Thymus (tissue), 14 donors: ENCODE data around the gene TSR1. TPM values are rescaled to one million over a fixed set of nuclear protein-coding genes. Genes with fewer than 3 reads are reported as not detected.
A peak's percentile ranks its signal among the peaks of the same experiment; 100 is the strongest.

Experiments
- DNase-seq, 9 donors: peaks; one replicate each; pipeline ENCODE4 v3.0.0-alpha.2; 2013; ENCODE audit warnings: low spot score in 9 of 9, low read depth in 6 of 9, missing footprints in 1 of 9
- H3K27ac ChIP-seq, 2 donors: one replicate each; pipeline ENCODE4 v1.5.1; 2013; ENCODE audit warnings: control low read depth in 1 of 2, low read depth in 1 of 2, low read length in 1 of 2, mild to moderate bottlenecking in 1 of 2, moderate library complexity in 1 of 2
- H3K27me3 ChIP-seq, 2 donors: one replicate each; pipeline ENCODE4 v1.5.1; 2013; ENCODE audit warnings: low read length in 1 of 2; ENCODE audit not compliant: control insufficient read depth in 2 of 2, insufficient read depth in 1 of 2
- H3K36me3 ChIP-seq, 2 donors: one replicate each; pipeline ENCODE4 v1.5.1; 2013; ENCODE audit warnings: low read length in 1 of 2, mild to moderate bottlenecking in 1 of 2, moderate library complexity in 1 of 2; ENCODE audit not compliant: control insufficient read depth in 2 of 2, insufficient read depth in 2 of 2
- H3K4me1 ChIP-seq, 2 donors: one replicate each; pipeline ENCODE4 v1.5.1; 2013; ENCODE audit warnings: low read length in 2 of 2; ENCODE audit not compliant: control insufficient read depth in 2 of 2, insufficient read depth in 2 of 2
- H3K4me3 ChIP-seq, 2 donors: one replicate each; pipeline ENCODE4 v1.5.1; 2013; ENCODE audit warnings: low read length in 2 of 2, control low read depth in 1 of 2, mild to moderate bottlenecking in 1 of 2
- H3K9me3 ChIP-seq, 2 donors: one replicate each; pipeline ENCODE4 v1.5.1; 2013; ENCODE audit warnings: low read length in 1 of 2, mild to moderate bottlenecking in 1 of 2; ENCODE audit not compliant: control insufficient read depth in 2 of 2, insufficient read depth in 1 of 2
- WGBS: extraction: QIAGEN DNeasy Blood & Tissue Kit; methylation state at CpG from one replicate; pipeline ENCODE4 v1.1.7; 2013; 5-methylcytosine and 5-hydroxymethylcytosine counted together
- long read RNA-seq, 10 donors: transcript quantifications; one replicate each; lab custom pipeline, GENCODE V29; 2026
- polyA plus RNA-seq: library from polyadenylated mRNA; stranded (reverse); fragments of 200-250 nt; gene quantifications from one replicate; pipeline ENCODE4 v1.2.3, GENCODE V29; 2013
- total RNA-seq: library from RNA; stranded (reverse); fragments of 120-200 nt; gene quantifications from one replicate; pipeline ENCODE4 v1.2.4, GENCODE V29; 2013
- donor health status: healthy.

TSR1 gene
- 18.3 TPM for total RNA-seq
- polyA plus RNA-seq: 12.4 TPM
- long read RNA-seq, donor 1, full-length matches to known transcripts: 3 of 3 reads
- long read RNA-seq, donor 1, partial matches to known transcripts: 0 of 3 reads
- long read RNA-seq, donor 1, other reads (novel, unspliced or antisense): 0 of 3 reads
- long read RNA-seq, donor 2: 0 reads
- long read RNA-seq, donor 3, full-length matches to known transcripts: 4 of 4 reads
- long read RNA-seq, donor 3, partial matches to known transcripts: 0 of 4 reads
- long read RNA-seq, donor 3, other reads (novel, unspliced or antisense): 0 of 4 reads
- long read RNA-seq, donor 4, full-length matches to known transcripts: 1 of 1 reads
- long read RNA-seq, donor 4, partial matches to known transcripts: 0 of 1 reads
- long read RNA-seq, donor 4, other reads (novel, unspliced or antisense): 0 of 1 reads
- long read RNA-seq, donor 5, full-length matches to known transcripts: 2 of 7 reads
- long read RNA-seq, donor 5, partial matches to known transcripts: 5 of 7 reads
- long read RNA-seq, donor 5, other reads (novel, unspliced or antisense): 0 of 7 reads
- long read RNA-seq, donor 6, full-length matches to known transcripts: 4 of 4 reads
- long read RNA-seq, donor 6, partial matches to known transcripts: 0 of 4 reads
- long read RNA-seq, donor 6, other reads (novel, unspliced or antisense): 0 of 4 reads
- long read RNA-seq, donor 7, full-length matches to known transcripts: 5 of 5 reads
- long read RNA-seq, donor 7, partial matches to known transcripts: 0 of 5 reads
- long read RNA-seq, donor 7, other reads (novel, unspliced or antisense): 0 of 5 reads
- long read RNA-seq, donor 8, full-length matches to known transcripts: 4 of 4 reads
- long read RNA-seq, donor 8, partial matches to known transcripts: 0 of 4 reads
- long read RNA-seq, donor 8, other reads (novel, unspliced or antisense): 0 of 4 reads
- long read RNA-seq, donor 9, full-length matches to known transcripts: 3 of 19 reads
- long read RNA-seq, donor 9, partial matches to known transcripts: 8 of 19 reads
- long read RNA-seq, donor 9, other reads (novel, unspliced or antisense): 8 of 19 reads
- long read RNA-seq, donor 10, full-length matches to known transcripts: 4 of 4 reads
- long read RNA-seq, donor 10, partial matches to known transcripts: 0 of 4 reads
- long read RNA-seq, donor 10, other reads (novel, unspliced or antisense): 0 of 4 reads

DNA sequence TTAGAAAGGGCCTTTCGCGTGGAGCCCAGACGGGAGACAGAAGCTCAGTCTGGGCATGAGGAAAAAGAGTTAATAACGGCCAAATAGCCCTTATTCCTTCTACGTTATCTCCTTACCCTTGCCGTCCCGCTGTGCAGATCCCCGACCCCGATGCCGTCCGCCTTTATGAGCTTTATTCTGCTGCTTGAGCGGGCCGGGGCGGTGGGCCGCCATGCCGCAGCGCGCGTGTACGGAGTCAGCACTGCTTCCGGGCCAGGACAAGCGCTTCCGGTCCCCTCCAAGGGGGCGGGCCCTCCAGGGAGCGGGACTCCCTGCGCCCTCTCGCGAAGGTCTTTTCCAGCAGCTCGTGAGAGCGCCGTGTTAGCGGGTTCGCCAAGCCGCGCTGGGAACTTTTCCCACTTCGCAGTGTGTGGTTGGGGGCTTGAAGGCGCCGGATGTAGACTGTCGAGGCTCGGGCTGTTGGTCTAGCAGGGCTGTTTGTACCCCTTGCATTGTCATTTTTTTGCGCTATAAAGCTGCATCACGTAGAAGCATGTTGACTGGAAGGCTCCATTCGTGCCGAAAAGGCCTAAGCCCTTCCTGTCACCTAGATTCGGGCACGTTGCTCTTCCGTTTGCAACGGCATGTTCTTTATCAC lies at the start of gene TSR1:
TSS of gene TSR1 (minus strand) at position 243 of the 637 bp plus-strand sequence. CDS start at position 213, 30 bp downstream.
- peak within 1 kb of the TSS; percentile 85 to 93 for H3K4me3 ChIP-seq
- peak; percentile 68 to 94 (median 84) for DNase-seq
- no peaks in the 10 kb centered on the region for H3K27me3 ChIP-seq
- no peaks in the 10 kb centered on the region for H3K9me3 ChIP-seq
- under 1% methylated on average over 48 of the region's 48 CpGs for WGBS
- peaks cover 13 to 20% of the 10 kb centered on the region in 2 donors for H3K4me1 ChIP-seq
- H3K36me3 ChIP-seq: peaks cover 23 to 41% of the 10 kb centered on the region in 2 donors
- H3K27ac ChIP-seq: peak within 1 kb of the TSS; percentile 91 to 92

DNA sequence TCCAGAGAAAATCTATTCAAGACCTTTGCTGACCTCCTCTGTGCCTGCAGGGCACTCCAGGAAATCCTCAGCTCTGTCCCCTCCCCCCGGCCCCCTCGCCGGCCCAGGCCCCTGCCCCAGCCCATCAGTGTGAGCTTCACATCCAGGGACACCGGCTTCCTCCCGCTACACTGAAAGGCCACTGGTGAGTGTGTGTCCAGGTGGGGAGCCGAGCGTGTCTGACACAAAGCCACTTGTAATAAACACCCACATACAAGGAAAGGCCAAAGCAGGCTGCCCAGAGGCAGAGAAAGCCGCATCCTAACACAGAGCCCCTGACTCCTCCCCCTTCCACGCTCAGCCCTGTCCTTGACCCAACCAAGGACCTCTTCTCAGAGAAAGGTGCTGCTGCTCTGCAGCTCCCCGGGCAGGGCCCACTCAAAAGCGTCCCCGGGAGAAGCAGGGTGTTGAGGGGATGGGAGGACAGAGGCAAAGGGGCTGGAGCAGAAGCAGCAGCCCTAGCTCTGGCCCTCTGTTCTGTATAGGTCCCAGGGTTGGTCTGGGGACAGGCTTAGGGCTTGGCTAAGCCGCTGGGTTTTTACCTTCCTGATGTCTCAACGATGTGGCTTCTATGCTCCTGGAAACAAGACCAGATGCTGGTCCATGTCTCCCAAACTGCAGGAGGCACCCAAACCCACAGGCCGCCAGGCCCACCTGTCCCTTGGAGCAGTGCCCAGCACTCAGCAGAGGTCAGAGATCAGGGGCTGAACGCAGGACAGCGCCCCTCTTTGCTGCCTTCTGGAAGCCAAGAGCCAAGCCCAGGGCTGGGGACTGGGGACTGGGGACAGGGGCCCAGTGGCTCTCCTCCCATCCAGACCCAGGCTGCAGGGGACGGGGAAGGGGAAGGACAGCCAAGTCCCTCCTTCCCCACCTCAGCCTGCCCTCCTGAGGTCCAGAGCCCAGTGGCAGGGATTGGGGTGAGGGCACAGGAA lies 49.3 kb upstream of the TSR1 start:
- Histone ChIP-seq H3K9me3 (no peaks in the 10 kb centered on the region), H3K27ac (no peak overlapping the region), H3K36me3 (peaks cover 33 to 38% of the 10 kb centered on the region in 2 donors), H3K27me3 (no peaks in the 10 kb centered on the region), H3K4me3 (no peak overlapping the region), H3K4me1 (peaks cover 2 to 15% of the 10 kb centered on the region in 2 donors)
- 96% methylated on average over 18 of the region's 18 CpGs for WGBS
- DNase-seq: no peak

DNA sequence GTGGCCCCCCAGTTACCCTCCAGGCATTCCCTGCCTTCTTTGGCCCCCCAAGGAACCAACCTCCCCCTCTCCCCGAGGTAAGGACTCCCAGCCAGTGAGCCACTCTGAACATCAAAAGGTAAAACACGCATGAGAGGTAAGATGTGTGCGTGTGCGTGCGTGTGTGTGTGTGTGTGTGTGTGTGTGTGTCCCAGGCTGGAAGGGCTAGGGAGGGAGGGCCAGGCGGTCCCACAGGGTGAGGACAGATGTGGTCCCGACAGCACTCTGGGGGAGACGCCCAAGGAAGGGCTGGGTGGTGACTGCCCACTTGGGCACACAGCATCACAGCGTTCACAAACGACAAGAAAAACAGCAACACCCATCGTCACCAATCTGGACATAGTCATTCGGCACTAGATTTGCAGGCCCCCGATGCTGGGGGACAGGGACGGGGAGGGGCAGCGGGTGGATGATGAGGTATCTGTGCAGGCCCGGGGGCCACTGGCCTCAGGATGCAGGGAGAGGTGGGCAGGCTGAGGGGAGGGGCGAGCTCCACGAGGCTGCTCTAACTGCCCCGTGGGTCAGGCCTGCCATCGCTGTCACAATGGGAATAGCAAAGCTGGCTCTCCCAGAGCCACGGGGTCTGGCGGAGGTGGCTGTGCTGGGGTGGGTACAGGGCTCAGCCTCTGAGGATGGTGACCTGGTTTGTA lies 48.3 kb upstream of the TSR1 start:
- DNase-seq: no peak
- H3K4me1 ChIP-seq: peaks cover 0 to 10% of the 10 kb centered on the region in 2 donors
- H3K27me3 ChIP-seq: no peaks in the 10 kb centered on the region
- H3K4me3 ChIP-seq: no peak overlapping the region
- H3K36me3 ChIP-seq: peaks cover 29 to 39% of the 10 kb centered on the region in 2 donors
- H3K27ac ChIP-seq: no peak overlapping the region
- WGBS: 95% methylated on average over 22 of the region's 22 CpGs
- H3K9me3 ChIP-seq: no peaks in the 10 kb centered on the region

DNA sequence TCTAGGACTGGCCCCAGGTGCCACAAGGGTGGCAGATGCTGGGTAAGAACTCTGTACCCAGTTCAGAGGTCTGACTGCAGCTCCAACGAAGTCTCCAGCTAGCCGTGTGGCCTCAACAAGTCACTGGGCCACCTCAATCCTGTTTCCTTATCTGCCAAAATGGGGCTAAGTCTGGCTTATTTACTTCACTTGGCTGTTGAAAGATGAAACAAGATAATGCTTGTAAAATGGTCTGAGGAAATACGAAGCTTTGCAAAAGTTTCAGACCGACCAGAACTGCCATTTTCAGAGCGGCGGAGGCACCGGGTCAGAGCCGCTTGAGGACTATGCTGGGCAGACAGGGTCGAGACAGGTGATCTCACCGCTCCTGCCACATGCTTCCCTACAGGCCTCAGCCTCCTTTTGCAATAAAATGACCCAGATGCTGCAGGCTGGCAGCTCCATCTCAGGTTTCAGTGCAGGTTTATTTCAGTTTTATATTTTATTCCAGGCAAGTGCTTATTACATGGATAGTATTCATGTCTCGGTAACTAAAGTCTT lies 47.4 kb upstream of the TSR1 start:
- Histone ChIP-seq H3K27me3 (no peaks in the 10 kb centered on the region), H3K9me3 (no peaks in the 10 kb centered on the region), H3K4me1 (peaks cover 0 to 4% of the 10 kb centered on the region in 2 donors), H3K4me3 (no peak overlapping the region), H3K27ac (no peak overlapping the region), H3K36me3 (peaks cover 34 to 42% of the 10 kb centered on the region in 2 donors)
- no peak for DNase-seq
- 94% methylated on average over 11 of the region's 11 CpGs for WGBS

- peaks cover 0 to 3% of the 10 kb centered on the region in 2 donors for H3K4me1 ChIP-seq
- no peaks in the 10 kb centered on the region for H3K27me3 ChIP-seq
- H3K27ac ChIP-seq: no peak overlapping the region
- no peak overlapping the region for H3K4me3 ChIP-seq
- no peaks in the 10 kb centered on the region for H3K9me3 ChIP-seq
- H3K36me3 ChIP-seq: peaks cover 32 to 38% of the 10 kb centered on the region in 2 donors
- DNase-seq: no peak
- 95% methylated on average over 15 of the region's 15 CpGs for WGBS
Observed at GRCh38 chr17:2380950-2381649, 44.8 kb upstream of the TSR1 start.

DNA sequence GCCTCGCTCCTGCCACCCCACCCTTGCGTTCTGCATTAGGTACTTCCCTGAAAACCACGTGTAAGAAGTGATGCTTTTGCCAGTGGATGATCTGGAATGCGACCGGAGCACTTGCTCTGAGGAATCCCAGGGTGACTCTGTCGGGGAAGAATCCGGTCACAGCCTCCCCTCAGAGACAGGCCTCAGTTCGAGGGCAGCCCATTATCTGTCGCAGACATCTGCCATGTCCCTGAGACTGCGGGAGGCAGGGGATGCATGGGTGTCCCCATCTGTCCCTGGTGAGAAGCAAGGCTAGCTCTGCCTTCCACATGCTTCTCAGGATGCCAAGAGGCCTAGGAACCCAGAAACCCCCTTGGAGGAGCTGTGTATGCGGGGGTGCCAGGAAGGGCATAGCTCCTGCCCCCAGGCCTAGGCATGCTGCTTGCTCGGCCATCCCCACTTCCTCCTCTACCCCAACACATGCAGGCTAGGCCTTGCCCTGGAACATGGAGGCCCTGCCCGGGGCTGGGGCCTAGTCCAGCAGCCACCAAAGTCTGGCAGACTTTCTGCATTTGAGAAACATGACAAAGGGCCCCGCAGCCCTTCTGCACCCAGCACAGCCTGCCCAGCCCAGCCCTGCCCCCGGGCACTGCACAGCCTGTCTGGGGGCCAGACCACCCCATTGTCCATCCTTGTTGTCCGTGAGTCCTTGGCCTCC lies 44.1 kb upstream of the TSR1 start:
- Histone ChIP-seq H3K36me3 (peaks cover 32 to 38% of the 10 kb centered on the region in 2 donors), H3K4me3 (no peak overlapping the region), H3K4me1 (peaks cover 0 to 3% of the 10 kb centered on the region in 2 donors), H3K9me3 (no peaks in the 10 kb centered on the region), H3K27me3 (no peaks in the 10 kb centered on the region), H3K27ac (no peak overlapping the region)
- DNase-seq: no peak
- 96% methylated on average over 16 of the region's 16 CpGs for WGBS
